Erythroblast (primary cell): Measurements from ENCODE around the gene POLR2B.

Experiments
- GATA1 ChIP-seq: IDR thresholded peaks from 2 replicates; pipeline ENCODE4 v1.6.1; 2011; ENCODE audit warnings: low read depth, mild to moderate bottlenecking, control low read depth, low read length, moderate library complexity
- POLR2A ChIP-seq: IDR thresholded peaks from 2 replicates; pipeline ENCODE4 v1.6.1; 2011; ENCODE audit warnings: mild to moderate bottlenecking, low read length

GRCh38 chr4:57063518-57063917, 84.8 kb downstream of the POLR2B start:
- TF ChIP-seq POLR2A (no peak), GATA1 (no peak)
